ENCODE measurements around the gene SPTBN4.
"Not testable (repeated sequence)": the region's sequence is repeated elsewhere in the genome, so short reads cannot be mapped to it uniquely, and the experiment has no call there.

The SPTBN4 gene

GRCh38 chr19:40588110-40588854 is 121.5 kb downstream of the SPTBN4 start:
- Histone ChIP-seq H3K9me3 (replicated peaks; ENCODE audit: low read length) (no peaks in the 10 kb centered on the region), H3K27me3 (ENCODE audit: control insufficient read depth, insufficient read depth, low read length) (no peaks in the 10 kb centered on the region), H3K4me1 (ENCODE audit: control insufficient read depth, insufficient read depth, low read length) (peaks cover 20% of the 10 kb centered on the region), H3K36me3 (ENCODE audit: insufficient read depth, low read length) (peaks cover 20% of the 10 kb centered on the region), H3K4me3 (ENCODE audit: low read length) (no peak overlapping the region), H3K9ac (ENCODE audit: low read depth, low read length) (no peak overlapping the region), H3K4me2 (ENCODE audit: low read length) (no peak overlapping the region)

GRCh38 chr19:40588926-40589569 is 122.2 kb downstream of the SPTBN4 start:
- H3K9me3 ChIP-seq (replicated peaks; ENCODE audit: low read length), result no peaks in the 10 kb centered on the region
- H3K4me3 ChIP-seq (ENCODE audit: low read length), result no peak overlapping the region
- no peaks in the 10 kb centered on the region for H3K27me3 ChIP-seq (ENCODE audit: control insufficient read depth, insufficient read depth, low read length)
- no peak overlapping the region for H3K9ac ChIP-seq (ENCODE audit: low read depth, low read length)
- H3K4me2 ChIP-seq (ENCODE audit: low read length), result no peak overlapping the region
- H3K36me3 ChIP-seq (ENCODE audit: insufficient read depth, low read length), result peaks cover 18% of the 10 kb centered on the region
- H3K4me1 ChIP-seq (ENCODE audit: control insufficient read depth, insufficient read depth, low read length), result peaks cover 20% of the 10 kb centered on the region

- H3K9me3 ChIP-seq (replicated peaks; ENCODE audit: low read length), result no peaks in the 10 kb centered on the region
- H3K4me3 ChIP-seq (ENCODE audit: low read length), result no peak overlapping the region
- H3K27me3 ChIP-seq (ENCODE audit: control insufficient read depth, insufficient read depth, low read length), result no peaks in the 10 kb centered on the region
- peaks cover 13% of the 10 kb centered on the region for H3K36me3 ChIP-seq (ENCODE audit: insufficient read depth, low read length)
- H3K4me2 ChIP-seq (ENCODE audit: low read length), result no peak overlapping the region
- H3K9ac ChIP-seq (ENCODE audit: low read depth, low read length), result no peak overlapping the region
- peaks cover 26% of the 10 kb centered on the region for H3K4me1 ChIP-seq (ENCODE audit: control insufficient read depth, insufficient read depth, low read length)
Observed at GRCh38 chr19:40589591-40590429, 123.0 kb downstream of the SPTBN4 start.

- Histone ChIP-seq H3K9me3 (replicated peaks; ENCODE audit: low read length) (no peaks in the 10 kb centered on the region), H3K36me3 (ENCODE audit: insufficient read depth, low read length) (peaks cover 13% of the 10 kb centered on the region), H3K9ac (ENCODE audit: low read depth, low read length) (no peak overlapping the region), H3K4me2 (ENCODE audit: low read length) (no peak overlapping the region), H3K4me1 (ENCODE audit: control insufficient read depth, insufficient read depth, low read length) (peaks cover 21% of the 10 kb centered on the region), H3K4me3 (ENCODE audit: low read length) (no peak overlapping the region), H3K27me3 (ENCODE audit: control insufficient read depth, insufficient read depth, low read length) (no peaks in the 10 kb centered on the region)
Observed at GRCh38 chr19:40590464-40591265, 123.9 kb downstream of the SPTBN4 start.

- peaks cover 11% of the 10 kb centered on the region for H3K36me3 ChIP-seq (ENCODE audit: insufficient read depth, low read length)
- H3K4me2 ChIP-seq (ENCODE audit: low read length); H3K9ac ChIP-seq (ENCODE audit: low read depth, low read length); H3K27me3 ChIP-seq (ENCODE audit: control insufficient read depth, insufficient read depth, low read length); H3K4me3 ChIP-seq (ENCODE audit: low read length); H3K9me3 ChIP-seq (replicated peaks; ENCODE audit: low read length): not testable (repeated sequence)
- H3K4me1 ChIP-seq (ENCODE audit: control insufficient read depth, insufficient read depth, low read length), result peaks cover 18% of the 10 kb centered on the region
Observed at GRCh38 chr19:40591724-40592123, 124.9 kb downstream of the SPTBN4 start.

- Histone ChIP-seq H3K9me3 (replicated peaks; ENCODE audit: low read length) (no peaks in the 10 kb centered on the region), H3K36me3 (ENCODE audit: insufficient read depth, low read length) (peaks cover 6% of the 10 kb centered on the region)
Observed at GRCh38 chr19:40592170-40592569, 125.4 kb downstream of the SPTBN4 start.

GRCh38 chr19:40594255-40594654 is 127.5 kb downstream of the SPTBN4 start:
- no peak overlapping the region for H3K4me3 ChIP-seq (ENCODE audit: low read length)
- H3K4me1 ChIP-seq (ENCODE audit: control insufficient read depth, insufficient read depth, low read length), result peaks cover 19% of the 10 kb centered on the region
- no peaks in the 10 kb centered on the region for H3K9me3 ChIP-seq (replicated peaks; ENCODE audit: low read length)
- H3K27me3 ChIP-seq (ENCODE audit: control insufficient read depth, insufficient read depth, low read length), result peaks cover 8% of the 10 kb centered on the region
- H3K9ac ChIP-seq (ENCODE audit: low read depth, low read length), result no peak overlapping the region
- no peaks in the 10 kb centered on the region for H3K36me3 ChIP-seq (ENCODE audit: insufficient read depth, low read length)
- H3K4me2 ChIP-seq (ENCODE audit: low read length), result peak overlapping the region; percentile 52

More at GRCh38 chr19:40592170-40592569, 125.4 kb downstream of the SPTBN4 start:
- peaks cover 3% of the 10 kb centered on the region for H3K27me3 ChIP-seq (ENCODE audit: control insufficient read depth, insufficient read depth, low read length)
- no peak overlapping the region for H3K4me3 ChIP-seq (ENCODE audit: low read length)
- H3K4me2 ChIP-seq (ENCODE audit: low read length), result no peak overlapping the region
- H3K9ac ChIP-seq (ENCODE audit: low read depth, low read length), result no peak overlapping the region
- H3K4me1 ChIP-seq (ENCODE audit: control insufficient read depth, insufficient read depth, low read length), result peaks cover 20% of the 10 kb centered on the region

GRCh38 chr19:40594657-40595091 is 127.9 kb downstream of the SPTBN4 start:
- Histone ChIP-seq H3K9me3 (replicated peaks; ENCODE audit: low read length) (no peaks in the 10 kb centered on the region), H3K4me1 (ENCODE audit: control insufficient read depth, insufficient read depth, low read length) (peaks cover 19% of the 10 kb centered on the region), H3K36me3 (ENCODE audit: insufficient read depth, low read length) (no peaks in the 10 kb centered on the region), H3K4me2 (ENCODE audit: low read length) (peak overlapping the region; percentile 52), H3K9ac (ENCODE audit: low read depth, low read length) (no peak overlapping the region), H3K4me3 (ENCODE audit: low read length) (no peak overlapping the region), H3K27me3 (ENCODE audit: control insufficient read depth, insufficient read depth, low read length) (peaks cover 13% of the 10 kb centered on the region)

GRCh38 chr19:40596608-40597328 is 130.0 kb downstream of the SPTBN4 start:
- no peaks in the 10 kb centered on the region for H3K36me3 ChIP-seq (ENCODE audit: insufficient read depth, low read length)
- no peak overlapping the region for H3K9ac ChIP-seq (ENCODE audit: low read depth, low read length)
- no peaks in the 10 kb centered on the region for H3K9me3 ChIP-seq (replicated peaks; ENCODE audit: low read length)
- peak overlapping the region; percentile 66 for H3K4me2 ChIP-seq (ENCODE audit: low read length)
- peaks cover 24% of the 10 kb centered on the region for H3K27me3 ChIP-seq (ENCODE audit: control insufficient read depth, insufficient read depth, low read length)
- peaks cover 30% of the 10 kb centered on the region for H3K4me1 ChIP-seq (ENCODE audit: control insufficient read depth, insufficient read depth, low read length)
- H3K4me3 ChIP-seq (ENCODE audit: low read length), result no peak overlapping the region

- H3K36me3 ChIP-seq (ENCODE audit: insufficient read depth, low read length), result no peaks in the 10 kb centered on the region
- peaks cover 37% of the 10 kb centered on the region for H3K4me1 ChIP-seq (ENCODE audit: control insufficient read depth, insufficient read depth, low read length)
- H3K9me3 ChIP-seq (replicated peaks; ENCODE audit: low read length), result no peaks in the 10 kb centered on the region
- H3K4me2 ChIP-seq (ENCODE audit: low read length), result peak overlapping the region; percentile 66
- H3K27me3 ChIP-seq (ENCODE audit: control insufficient read depth, insufficient read depth, low read length), result peaks cover 24% of the 10 kb centered on the region
- no peak overlapping the region for H3K9ac ChIP-seq (ENCODE audit: low read depth, low read length)
- no peak overlapping the region for H3K4me3 ChIP-seq (ENCODE audit: low read length)
Observed at GRCh38 chr19:40597329-40597838, 130.6 kb downstream of the SPTBN4 start.
